ENCODE data around the gene MGST3. TPM values are rescaled to one million over a fixed set of nuclear protein-coding genes. Genes with fewer than 3 reads are reported as not detected.

The MGST3 gene
- total and polyA plus RNA-seq, 2 of the 13 experiments (the other 11 are each of a cell fraction or from before 2014, with no cell fraction given) = 59.7 to 61.2 TPM

- peak overlapping the region; percentile 87 for H3K27ac ChIP-seq (ENCODE audit: extremely low read length, insufficient read depth, low read length)
- POLR2A ChIA-PET = interaction anchor here (0.7 to 1.5 kb wide), 6 partner anchors 14 to 279 kb away, joined by 3 to 9 read pairs (median 4); partner anchors contain the start of gene ALDH9A1
- under 1% methylated on average over 30 of the region's 31 CpGs for WGBS (ENCODE audit: low lambda C conversion rate)
- H3K9ac ChIP-seq (ENCODE audit: insufficient read depth, low read depth, low read length) = peak overlapping the region; percentile 79
- H3K4me2 ChIP-seq (ENCODE audit: low read depth, low read length) = peak overlapping the region; percentile 86
- DNase-seq (ENCODE audit: low spot score) = no peak
- H3K36me3 ChIP-seq (replicated peaks in 1 of 2; ENCODE audit: control insufficient read depth in 1 of 2, insufficient read depth in 2 of 2, low read length in 2 of 2) = no peaks in the 10 kb centered on the region
- no peak for FAIRE-seq
- H4K20me1 ChIP-seq (ENCODE audit: insufficient read depth, low read length) = no peaks in the 10 kb centered on the region
- H2AFZ ChIP-seq (ENCODE audit: low read length) = peak overlapping the region; percentile 73
- in situ Hi-C loops (cut with HindIII; ENCODE audit: extremely low pct_ligation_motif_present, low pct_unique_long_range_greater_than_20kb) (no loop called here), intact Hi-C loops (cut with micrococcal nuclease; ENCODE audit: unreplicated experiment) (loop anchor here (1.0 to 2.0 kb wide), 2 partner anchors 31 to 67 kb away; partner anchors contain the start of gene ALDH9A1)
- H3K27me3 ChIP-seq (ENCODE audit: control insufficient read depth in 1 of 2, insufficient read depth in 2 of 2, low read length in 2 of 2) = peaks cover 0 to 4% of the 10 kb centered on the region in 2 experiments; a peak in 1 of 5 replicates
- no peaks in the 10 kb centered on the region for H3K79me2 ChIP-seq (ENCODE audit: insufficient read depth, low read length)
- peak; percentile 70 for ATAC-seq
- BruUV-seq (replicated peaks) = no TSS peak
- CTCF ChIA-PET (ENCODE audit: low intra/inter-chr PET ratio, low total read pairs) = no interaction called here
- H3K9me3 ChIP-seq (ENCODE audit: low read length) = no peaks in the 10 kb centered on the region
- peak overlapping the region; percentile 69 to 85 (median 82) for H3K4me3 ChIP-seq (replicated peaks in 1 of 3; ENCODE audit: insufficient read depth in 1 of 3, low read depth in 2 of 3, low read length in 3 of 3)
- peaks cover 36% of the 10 kb centered on the region for H3K4me1 ChIP-seq (ENCODE audit: insufficient read depth, low read length)
- TF ChIP-seq TARDBP (CRISPR knock-in tag; IDR thresholded peaks at IDR 0.05) (peak; percentile 36; the same call in 1 of the 2 replicates), HINFP (CRISPR knock-in tag; IDR thresholded peaks at IDR 0.05; ENCODE audit: low read depth) (no peak), AGO1 (IDR thresholded peaks at IDR 0.05; ENCODE audit: low read depth, low read length, poor library complexity, severe bottlenecking) (peak; percentile 3), ZBTB10 (CRISPR knock-in tag; IDR thresholded peaks at IDR 0.05; ENCODE audit: borderline replicate concordance) (no peak), ZNF576 (CRISPR knock-in tag; IDR thresholded peaks at IDR 0.05) (no peak), ZNF275 (CRISPR knock-in tag; IDR thresholded peaks at IDR 0.05; ENCODE audit: borderline replicate concordance) (0 out of 2 replicates have a peak, but pooled peaks have one; percentile 14), SRSF4 (IDR thresholded peaks at IDR 0.05; ENCODE audit: low read depth, low read length, poor library complexity, severe bottlenecking) (no peak), ZBTB33 (CRISPR knock-in tag; IDR thresholded peaks at IDR 0.05) (no peak), ZNF512 (CRISPR knock-in tag; IDR thresholded peaks at IDR 0.05) (no peak), IKZF1 (IDR thresholded peaks at IDR 0.05) (no peak)
These were observed 513 bp downstream of the MGST3 start for GRCh38 chr1:165631342-165632151.
